Mucosa of gallbladder (tissue), 1 donor: ENCODE data around the gene FAM3B. TPM values are rescaled to one million over a fixed set of nuclear protein-coding genes. Genes with fewer than 3 reads are reported as not detected.

ENCODE experiments used
- DNase-seq: peaks from one replicate; pipeline ENCODE4 v3.0.0-alpha.2; 2020; ENCODE audit warnings: low spot score
- total RNA-seq: library from RNA; stranded (reverse); gene quantifications from one replicate; pipeline ENCODE4 v1.2.1, GENCODE V29; 2021
- donor health status: DM: no; HTN: no; CAD: no.

FAM3B gene
- total RNA-seq, 1 donor from 2014 or later: 43.1 TPM

GRCh38 chr21:41393876-41394465 is 77.4 kb downstream of the FAM3B start:
- no peak for DNase-seq

- DNase-seq: peak; percentile 43
Measured at GRCh38 chr21:41396558-41397075, 80.0 kb downstream of the FAM3B start.

- no peak for DNase-seq
Measured at GRCh38 chr21:41397471-41397891, 80.9 kb downstream of the FAM3B start.

- no peak for DNase-seq
Measured at GRCh38 chr21:41398251-41398650, 81.7 kb downstream of the FAM3B start.

- DNase-seq: no peak
Measured at GRCh38 chr21:41398831-41399230, 82.2 kb downstream of the FAM3B start.

GRCh38 chr21:41399246-41399800 is 82.7 kb downstream of the FAM3B start:
- DNase-seq: no peak

- no peak for DNase-seq
Measured at GRCh38 chr21:41402231-41402630, 85.6 kb downstream of the FAM3B start.

- no peak for DNase-seq
Measured at GRCh38 chr21:41402796-41403195, 86.2 kb downstream of the FAM3B start.

- no peak for DNase-seq
Measured at GRCh38 chr21:41403331-41403730, 86.7 kb downstream of the FAM3B start.

GRCh38 chr21:41403966-41404365 is 87.4 kb downstream of the FAM3B start:
- DNase-seq: no peak

GRCh38 chr21:41405321-41405720 is 88.7 kb downstream of the FAM3B start:
- DNase-seq: no peak

- no peak for DNase-seq
Measured at GRCh38 chr21:41406340-41406739, 89.7 kb downstream of the FAM3B start.

Other genes with a start within 250 kb of the FAM3B start
- 174 TPM for gene BACE2, start 148.6 kb upstream of the FAM3B start, total RNA-seq
- gene MX2, start 45.2 kb downstream of the FAM3B start, total RNA-seq: 18.1 TPM
- 35.1 TPM for gene MX1, start 109.4 kb downstream of the FAM3B start, total RNA-seq
- 147 TPM for gene TMPRSS2, start 191.4 kb downstream of the FAM3B start, total RNA-seq